ENCODE measurements around the gene AKAP9. TPM values are rescaled to one million over a fixed set of nuclear protein-coding genes. Genes with fewer than 3 reads are reported as not detected.

Gene AKAP9
- total and polyA plus RNA-seq, 4 donors = 14.6 to 97.7 (median 57.0) TPM

- peak overlapping the region; percentile 64 to 89 for H3K9ac ChIP-seq (ENCODE audit: low read depth in 1 of 2, low read length in 2 of 2)
- peak overlapping the region; percentile 65 to 77 for H3K27ac ChIP-seq (ENCODE audit: low read depth in 1 of 2, low read length in 2 of 2)
- peak; percentile 39 for DNase-seq (ENCODE audit: low spot score)
- TF ChIP-seq FOXA1 (IDR thresholded peaks at IDR 0.05) (no peak), RAD21 (IDR thresholded peaks at IDR 0.05) (peak; percentile 31 to 59), HNF4G (IDR thresholded peaks at IDR 0.05) (peak; percentile 96), CTCF (IDR thresholded peaks at IDR 0.05; ENCODE audit: low read depth, low read length, missing input control) (no peak), REST (IDR thresholded peaks at IDR 0.05) (peak; percentile 91), SP1 (IDR thresholded peaks at IDR 0.05) (peak; percentile 98), NR2F2 (IDR thresholded peaks at IDR 0.05) (no peak), GABPA (IDR thresholded peaks at IDR 0.05 in 1 of 2, conservative IDR thresholded peaks at IDR 0.05 in 1 of 2) (peak; percentile 4 to 46), ZBTB33 (IDR thresholded peaks at IDR 0.05) (peak; percentile 46), HNF4A (conservative IDR thresholded peaks at IDR 0.05) (peak; percentile 97 to 98), FOXA2 (IDR thresholded peaks at IDR 0.05) (peak; percentile 58), RXRA (IDR thresholded peaks at IDR 0.05) (peak; percentile 58 to 66), JUND (IDR thresholded peaks at IDR 0.05) (peak; percentile 55 to 69), EGR1 (IDR thresholded peaks at IDR 0.05; ENCODE audit: low read depth in 2 of 2) (no peak), YY1 (IDR thresholded peaks at IDR 0.05) (peak; percentile 83), TAF1 (conservative IDR thresholded peaks at IDR 0.05) (peak; percentile 97), MAX (IDR thresholded peaks at IDR 0.05) (peak; percentile 75), ATF3 (IDR thresholded peaks at IDR 0.05) (peak; percentile 57)
- H3K9me3 ChIP-seq (ENCODE audit: control insufficient read depth in 4 of 4, low read length in 3 of 4) = no peaks in the 10 kb centered on the region
- peaks cover 0 to 6% (median 3%) of the 10 kb centered on the region in 4 donors for H3K4me1 ChIP-seq (ENCODE audit: control insufficient read depth in 4 of 4, insufficient read depth in 4 of 4, low read length in 3 of 4)
- H3K36me3 ChIP-seq (ENCODE audit: control insufficient read depth in 4 of 4, insufficient read depth in 3 of 4, low read depth in 1 of 4, low read length in 3 of 4) = peaks cover 1 to 17% (median 11%) of the 10 kb centered on the region in 4 donors
- peak overlapping the region; percentile 47 to 68 (median 58) for H3K4me3 ChIP-seq (ENCODE audit: low read depth in 1 of 3, low read length in 3 of 3)
- H3K27me3 ChIP-seq (ENCODE audit: control insufficient read depth in 4 of 4, insufficient read depth in 4 of 4, low read length in 3 of 4) = no peaks in the 10 kb centered on the region
- 33% methylated on average over 4 of the region's 4 CpGs for WGBS
Measured at GRCh38 chr7:92042056-92042737, 101.5 kb downstream of the AKAP9 start.
